ENCODE measurements around the gene LARGE1.
"Not testable (repeated sequence)": the region's sequence is repeated elsewhere in the genome, so short reads cannot be mapped to it uniquely, and the experiment has no call there.

LARGE1 gene

DNA sequence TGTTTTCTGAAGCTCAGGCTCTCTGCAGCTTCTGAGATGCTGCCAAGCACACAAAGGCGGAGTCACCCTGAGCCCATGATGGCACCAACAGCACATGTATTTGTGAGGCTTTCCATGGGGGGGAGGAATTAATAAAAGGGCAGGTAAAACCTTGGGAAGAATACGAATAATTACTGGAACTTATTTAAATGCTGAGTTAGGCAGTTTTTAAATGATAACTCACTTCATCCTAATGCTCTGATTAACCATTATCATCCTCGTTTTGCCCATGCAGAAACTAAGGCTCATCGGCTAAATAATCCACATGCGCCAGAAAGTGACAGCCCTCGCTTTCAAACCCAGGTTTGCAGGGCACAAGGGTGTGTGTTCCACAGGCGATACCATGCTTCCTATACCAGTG is 35.4 kb downstream of the LARGE1 start:
- no peak for DNase-seq

DNA sequence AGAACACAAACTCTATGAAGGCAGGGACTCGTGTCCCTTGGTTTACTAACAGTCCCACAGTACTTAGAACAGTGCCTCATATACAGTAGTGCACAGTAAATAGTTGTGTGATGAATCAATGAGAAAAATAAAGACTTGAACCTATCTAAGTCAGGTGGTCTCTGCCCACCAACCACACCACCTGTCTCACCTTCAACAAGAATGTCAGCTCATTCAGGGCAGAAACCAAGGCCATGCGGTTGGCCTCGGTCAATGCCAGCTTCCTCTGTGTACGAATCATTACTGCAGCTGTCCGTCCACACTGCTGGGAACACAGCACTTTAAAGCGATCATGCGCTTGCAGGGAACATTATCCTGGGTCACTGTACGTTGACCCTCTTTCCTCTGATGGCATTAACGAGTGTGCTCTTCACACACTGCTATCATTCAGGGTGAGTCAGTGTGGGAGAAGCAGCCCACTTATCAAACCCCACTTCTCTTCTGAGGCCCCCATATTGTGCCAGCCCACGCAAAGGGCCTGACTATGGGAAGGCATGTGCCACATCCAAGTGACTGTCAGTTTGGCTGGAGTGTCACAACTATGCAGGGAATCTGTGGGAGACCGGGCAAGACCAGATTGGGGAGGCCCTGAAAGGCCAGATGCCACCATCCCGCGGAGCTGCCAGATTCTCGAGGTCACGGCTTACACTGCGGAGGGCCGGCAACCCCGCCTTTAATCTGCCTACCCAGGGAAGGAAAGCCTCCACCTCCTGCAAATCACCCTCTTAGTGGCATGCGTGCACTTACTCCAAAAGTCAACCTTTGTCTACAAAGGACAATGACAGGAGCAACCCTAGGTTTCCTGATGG is 36.1 kb downstream of the LARGE1 start:
- DNase-seq = no peak

DNA sequence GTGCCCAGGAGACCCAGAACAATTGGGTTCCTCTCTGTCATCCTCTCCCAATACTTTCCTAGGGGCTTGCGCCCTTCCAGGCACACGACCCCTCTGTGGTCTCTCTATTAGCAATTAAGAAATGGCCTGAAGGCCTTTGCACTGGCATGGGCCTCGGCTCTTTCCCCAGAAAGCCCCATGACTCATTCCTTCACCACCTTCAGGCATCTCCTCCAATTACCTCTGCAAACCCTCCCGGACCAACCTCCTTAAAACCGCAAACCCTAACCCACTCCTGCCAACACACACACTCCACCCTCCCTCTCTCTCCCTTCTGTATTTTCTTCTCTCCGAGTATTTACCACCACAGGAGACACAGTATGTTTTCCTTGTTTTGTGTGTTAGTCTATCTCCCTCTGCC is 36.7 kb downstream of the LARGE1 start:
- no peak for DNase-seq

DNA sequence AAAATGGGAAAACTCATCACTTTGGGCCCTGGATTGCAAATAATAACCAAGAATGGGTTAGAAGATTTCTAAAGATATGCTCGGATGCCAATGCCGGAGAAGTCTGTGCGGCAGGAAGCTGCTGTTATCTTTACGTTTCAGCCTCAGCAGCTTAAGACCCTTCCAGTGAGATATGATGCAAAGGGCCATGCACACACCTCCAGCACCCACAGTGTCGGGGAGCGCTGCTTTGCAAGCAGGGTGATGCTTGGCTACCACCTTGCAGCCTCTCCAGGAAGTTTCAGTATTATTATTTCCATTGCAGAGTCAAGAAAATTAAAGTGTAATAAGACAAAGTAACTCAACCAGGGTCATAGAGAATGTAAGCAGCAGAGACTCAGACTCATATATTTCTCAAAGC is 37.3 kb downstream of the LARGE1 start:
- DNase-seq = no peak

DNA sequence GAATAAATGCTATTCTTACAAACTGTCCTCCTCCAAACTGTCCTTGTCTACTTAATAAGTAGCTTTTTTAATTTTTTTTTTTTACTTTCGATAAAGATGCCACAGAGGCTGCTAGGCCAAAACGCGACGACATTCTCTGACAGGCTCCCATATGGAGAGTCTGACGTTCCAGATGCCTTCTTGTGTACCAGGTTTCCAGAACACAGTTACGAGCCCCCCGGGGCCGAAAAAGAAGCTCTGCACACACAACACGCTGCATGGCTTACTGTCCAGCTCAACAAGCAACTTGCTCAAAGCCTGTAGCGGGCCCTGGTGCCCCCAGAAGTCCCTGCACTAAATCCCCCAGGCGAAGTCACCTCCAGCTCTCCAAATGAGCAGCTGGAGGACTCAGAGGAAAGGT is 39.3 kb downstream of the LARGE1 start:
- no peak for DNase-seq

DNA sequence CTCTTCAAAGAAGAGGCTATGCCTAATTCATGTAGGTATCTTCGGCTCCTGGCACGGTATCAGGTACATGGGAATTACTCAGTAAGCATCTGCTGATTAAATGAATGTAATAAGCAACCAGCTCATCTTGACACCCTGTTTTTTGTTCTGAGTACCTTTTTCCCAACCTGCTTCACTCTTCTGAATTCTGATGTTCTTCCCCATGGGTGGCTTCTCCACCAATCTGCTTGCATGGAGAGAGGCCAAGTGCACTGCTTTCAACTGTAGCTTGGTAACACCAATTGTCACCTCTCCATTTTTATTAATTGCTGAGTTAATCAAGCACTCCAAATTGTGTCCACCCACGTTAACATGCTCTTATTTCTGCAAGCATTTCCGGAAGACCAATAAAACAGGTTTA is 40.5 kb downstream of the LARGE1 start:
- no peak for DNase-seq

DNA sequence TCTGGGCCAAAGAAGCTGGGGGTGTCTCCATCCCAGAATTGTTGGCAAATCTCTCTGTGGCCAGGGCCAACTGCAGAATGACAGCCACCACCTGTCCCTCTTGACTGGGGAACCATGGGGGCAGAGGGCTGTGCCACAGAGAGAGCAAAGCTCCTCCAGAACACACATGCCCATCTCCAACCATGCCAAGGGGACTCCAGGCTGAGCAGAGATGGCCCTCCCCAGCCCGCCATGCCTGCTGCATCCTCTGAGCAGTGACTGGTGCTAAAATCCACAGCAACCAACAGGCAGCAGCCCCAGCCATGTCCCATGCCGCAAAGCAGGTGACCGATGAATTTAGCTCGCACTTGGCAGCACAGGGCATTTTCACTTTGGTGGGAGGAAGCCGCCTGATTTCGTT is 45.0 kb downstream of the LARGE1 start:
- peak in 3 of 56 donors; percentile 8 to 20 (median 8) for DNase-seq

DNA sequence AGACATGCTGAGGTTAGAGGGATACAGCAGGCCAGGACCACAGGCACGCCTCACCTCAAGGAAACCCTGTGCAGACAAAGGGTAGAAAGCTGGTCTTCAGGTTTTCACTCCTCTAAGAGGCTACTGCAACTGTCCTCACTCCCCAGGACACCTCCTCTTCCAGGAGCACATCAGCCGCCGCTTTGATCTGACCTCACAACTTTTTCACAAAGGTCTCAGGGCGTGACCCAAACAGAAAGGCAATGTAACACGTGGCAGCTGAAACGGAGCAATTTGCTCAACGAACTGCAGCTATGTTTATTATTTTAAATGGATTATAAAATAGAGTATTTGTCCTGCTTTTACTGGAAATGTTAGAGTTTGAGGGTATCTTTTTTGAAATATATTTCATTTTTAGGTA is 46.1 kb downstream of the LARGE1 start:
- no peak for DNase-seq

DNA sequence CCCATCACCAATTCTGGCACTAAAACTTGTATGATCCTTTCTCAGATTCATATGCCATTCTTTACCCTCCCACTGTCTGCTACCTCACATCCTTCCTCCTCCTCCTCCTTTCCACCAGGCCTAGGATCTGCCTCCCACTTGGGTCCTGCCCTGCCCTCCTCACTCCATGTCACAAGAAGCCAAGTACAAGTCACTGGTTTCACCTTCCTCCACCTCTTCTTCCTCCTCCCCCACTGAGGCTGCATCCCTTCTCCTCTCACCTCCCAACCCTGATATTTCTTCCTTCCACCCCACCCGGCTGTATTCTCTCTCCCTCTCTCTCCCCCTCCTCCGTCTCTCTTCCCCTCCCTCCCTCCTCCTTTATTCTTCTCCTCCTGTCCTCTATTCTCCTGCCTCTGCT is 46.6 kb downstream of the LARGE1 start:
- peak in 1 of 56 donors; percentile 4 for DNase-seq

DNA sequence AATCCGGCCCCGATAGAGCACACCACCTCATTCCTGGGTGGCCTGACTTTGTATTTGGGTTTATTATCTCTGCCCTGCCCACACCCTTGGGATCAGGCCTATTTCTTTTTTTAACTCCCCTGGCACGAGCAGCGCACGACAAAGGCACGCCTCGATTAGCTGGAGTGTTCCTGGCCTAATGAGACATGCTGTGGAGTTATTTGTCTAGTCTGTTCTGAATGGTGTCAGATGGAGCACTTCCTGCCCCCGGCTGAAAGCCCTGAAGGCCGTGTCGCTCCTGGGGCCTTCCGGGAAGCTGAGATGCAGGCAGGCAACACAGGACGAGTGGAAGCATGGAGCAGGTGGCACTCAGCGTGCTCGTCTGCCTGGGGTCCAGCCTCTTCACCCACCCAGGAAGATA is 47.1 kb downstream of the LARGE1 start:
- no peak for DNase-seq

DNA sequence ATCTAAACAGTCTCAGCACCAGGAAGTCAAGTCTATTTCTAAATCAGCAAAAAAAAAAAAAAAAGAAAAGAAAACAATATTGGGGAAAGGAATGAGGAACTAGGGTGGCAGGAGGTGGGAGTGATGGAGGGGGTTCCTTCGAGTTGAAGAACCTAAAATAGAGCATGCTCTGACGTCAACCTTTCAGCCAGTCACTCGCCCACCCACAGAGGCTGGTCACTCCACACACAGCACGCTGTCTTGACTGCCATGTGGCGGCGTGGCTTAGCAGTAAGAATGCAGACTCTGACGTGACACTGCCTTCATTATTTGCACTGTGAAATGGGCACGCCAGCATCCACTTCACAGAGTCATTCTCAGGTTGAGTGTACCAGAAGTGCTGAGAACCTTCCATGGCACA is 48.3 kb downstream of the LARGE1 start:
- DNase-seq = no peak

DNA sequence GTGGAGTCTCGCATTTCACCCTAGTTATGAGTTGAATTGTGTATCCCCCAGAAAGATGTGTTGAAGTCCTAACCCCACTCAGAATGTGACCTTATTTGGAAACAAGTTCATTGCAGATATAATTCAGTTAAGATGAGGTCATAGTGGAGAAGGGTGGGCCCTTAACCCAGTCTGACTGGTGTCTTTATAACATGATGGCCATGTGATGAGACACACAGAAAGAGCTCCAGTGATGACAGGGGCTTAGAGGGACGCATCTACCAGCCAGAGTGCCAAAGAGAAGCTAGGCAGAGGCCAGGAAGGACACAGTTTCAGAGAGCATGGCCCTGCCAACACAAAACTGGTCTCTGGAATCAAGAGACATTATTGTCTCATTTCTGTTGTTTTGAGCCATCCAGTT is 50.3 kb downstream of the LARGE1 start:
- DNase-seq = peak in 8 of 56 donors; percentile 3 to 26 (median 14)

DNA sequence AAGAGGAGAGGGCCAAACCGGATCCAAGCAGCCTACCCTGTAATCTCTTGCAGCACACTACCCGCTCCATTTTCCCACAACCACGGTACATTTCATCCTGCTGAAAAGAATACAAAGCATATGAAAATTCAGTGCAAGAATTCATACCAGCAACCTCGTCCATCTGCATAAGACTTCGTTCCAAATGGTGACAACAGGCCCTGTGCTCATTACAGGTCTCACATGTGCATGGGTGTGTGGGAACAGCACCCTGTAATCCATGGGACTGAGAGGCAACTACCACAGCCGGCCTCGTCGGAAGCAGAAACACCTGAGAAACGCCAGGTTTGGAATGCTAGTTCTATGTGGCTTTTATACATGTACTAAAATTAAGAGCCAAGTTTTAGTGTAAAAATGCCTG is 52.3 kb downstream of the LARGE1 start:
- DNase-seq = no peak

DNA sequence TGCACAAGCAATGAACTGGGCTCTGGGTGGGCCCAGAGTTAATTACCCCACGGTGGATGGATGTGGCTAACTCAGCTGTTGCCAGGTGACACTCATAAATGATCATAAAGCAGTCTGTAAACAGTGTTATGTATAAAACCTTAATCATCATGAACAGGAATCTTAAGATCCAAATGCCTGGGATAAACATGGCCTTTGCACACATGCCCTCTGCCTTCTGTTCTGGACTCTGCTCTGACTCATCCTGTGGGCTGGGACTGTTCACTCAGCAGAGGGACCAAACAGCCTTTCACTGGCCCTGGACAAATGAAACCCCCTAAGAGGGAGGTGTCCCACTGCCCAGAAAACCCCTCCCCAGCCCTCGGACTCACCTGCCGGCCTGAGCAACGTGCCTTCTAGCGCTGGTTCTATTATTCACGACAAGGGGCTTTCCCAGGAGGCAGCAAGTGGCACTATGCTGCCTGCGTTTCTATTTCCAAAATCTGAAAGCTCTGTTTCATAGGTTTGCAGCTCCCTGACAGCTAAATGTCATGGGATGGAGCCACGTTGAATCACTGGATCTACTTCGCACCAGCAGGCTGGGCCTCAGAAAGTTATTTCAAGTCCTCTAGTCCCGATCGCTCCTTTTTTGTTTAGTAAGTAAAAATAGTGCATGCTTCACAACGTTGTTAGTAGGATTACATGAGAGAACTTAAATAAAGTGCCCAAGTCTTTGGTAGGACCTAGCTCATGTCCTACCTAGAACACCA is 53.0 kb downstream of the LARGE1 start:
- DNase-seq = no peak

DNA sequence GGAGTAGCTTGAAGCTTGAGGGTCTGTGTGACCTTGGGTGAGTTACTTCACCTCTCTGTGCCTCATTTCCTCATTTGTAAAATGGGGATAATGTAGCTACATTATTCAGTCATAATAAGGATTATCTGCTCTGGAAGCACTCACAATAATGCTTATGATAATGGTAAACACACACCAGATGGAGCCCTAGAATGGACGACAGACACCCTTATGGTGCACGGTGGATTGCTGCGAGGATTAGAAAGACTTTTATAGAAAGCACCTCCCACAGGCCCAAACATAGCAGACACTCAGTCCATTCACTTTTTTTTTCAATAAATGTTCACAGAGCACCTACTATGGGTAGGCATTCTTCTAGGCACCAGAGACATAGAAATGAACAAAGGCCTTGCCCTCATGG is 53.8 kb downstream of the LARGE1 start:
- no peak for DNase-seq

DNA sequence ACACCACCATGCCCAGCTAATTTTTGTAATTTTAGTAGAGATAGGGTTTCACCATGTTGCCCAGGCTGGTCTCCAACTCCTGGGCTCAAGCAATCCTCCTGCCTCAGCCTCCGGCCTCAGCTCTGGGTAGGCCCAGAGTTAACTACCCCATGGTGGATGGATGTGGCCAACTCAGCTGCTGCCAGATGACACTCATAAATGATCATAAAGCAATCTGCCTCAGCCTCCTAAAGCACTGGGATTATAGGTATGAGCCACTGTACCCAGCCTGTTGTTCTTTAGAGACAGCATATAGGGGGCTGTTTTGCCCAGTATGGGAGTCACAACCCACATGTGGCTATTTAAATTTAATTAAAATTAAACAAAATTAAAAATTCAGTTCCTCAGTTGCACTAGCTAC is 54.3 kb downstream of the LARGE1 start:
- no peak for DNase-seq

DNA sequence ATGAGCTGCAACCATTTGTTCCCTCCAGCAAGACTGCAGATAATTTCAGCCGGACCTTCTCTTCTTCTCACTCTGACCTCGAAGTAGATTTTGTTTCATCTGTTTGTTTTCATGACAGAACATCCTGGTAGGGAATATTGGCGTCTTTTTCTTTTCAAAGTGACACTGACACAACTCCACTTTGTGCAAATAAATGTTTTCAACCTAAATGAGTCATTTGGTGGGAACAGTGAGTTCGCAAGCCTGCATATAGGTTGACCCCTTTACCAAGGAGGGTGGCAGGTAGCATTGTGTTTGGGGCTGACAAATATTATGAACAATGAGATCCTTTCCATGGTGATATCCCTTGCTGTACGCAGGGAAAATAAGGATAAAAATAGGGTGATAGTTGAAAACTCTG is 55.0 kb downstream of the LARGE1 start:
- DNase-seq = no peak

DNA sequence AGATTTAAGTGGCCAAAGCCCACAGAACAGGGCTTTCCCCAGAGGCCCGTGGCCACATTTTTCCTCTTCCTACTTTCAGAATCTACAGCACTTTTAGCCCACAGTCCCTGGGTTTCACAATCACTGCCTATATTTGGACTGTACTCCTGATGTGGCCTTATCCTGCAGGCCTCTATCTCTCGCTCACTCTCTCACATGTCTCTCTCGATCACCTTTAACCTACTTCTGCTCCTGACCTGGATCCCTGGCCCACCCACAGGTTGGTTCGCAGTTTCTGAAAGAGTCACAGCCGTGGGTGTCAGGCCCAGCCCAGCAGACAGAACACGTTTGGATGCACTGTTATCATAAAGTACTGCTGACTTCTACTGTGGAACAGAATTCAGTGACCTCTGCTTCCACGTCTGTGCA is 55.5 kb downstream of the LARGE1 start:
- DNase-seq = no peak

DNA sequence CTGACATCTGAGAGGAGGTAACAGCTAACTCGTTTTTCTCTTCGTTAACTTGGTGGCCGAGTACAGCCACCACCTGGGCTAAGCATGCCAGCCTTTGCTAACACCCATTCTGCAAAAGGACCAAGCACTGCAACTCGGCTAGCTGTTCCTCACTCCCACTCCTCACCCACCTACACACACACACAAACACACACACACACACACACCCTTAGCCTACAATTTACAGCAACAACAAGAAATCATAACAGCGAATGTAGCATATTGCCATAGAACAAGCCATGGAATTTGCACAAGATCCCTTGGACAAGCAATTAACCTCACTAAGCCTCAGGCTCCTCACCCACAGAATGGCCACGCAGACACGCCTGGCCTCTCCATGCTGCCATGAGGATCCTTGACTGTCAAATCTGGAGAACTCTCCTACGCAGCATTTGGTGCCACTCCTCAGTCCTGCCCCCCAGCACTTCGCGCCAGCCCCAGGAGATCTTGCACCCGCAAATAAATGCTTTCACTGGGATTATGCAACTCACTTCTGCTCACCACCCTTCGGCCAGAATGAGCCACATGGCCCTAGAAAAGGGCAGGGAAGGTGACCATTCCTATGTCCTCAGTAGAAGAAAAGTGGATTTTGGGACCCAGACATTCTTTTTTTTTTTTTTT is 58.9 kb downstream of the LARGE1 start:
- DNase-seq = no peak

DNA sequence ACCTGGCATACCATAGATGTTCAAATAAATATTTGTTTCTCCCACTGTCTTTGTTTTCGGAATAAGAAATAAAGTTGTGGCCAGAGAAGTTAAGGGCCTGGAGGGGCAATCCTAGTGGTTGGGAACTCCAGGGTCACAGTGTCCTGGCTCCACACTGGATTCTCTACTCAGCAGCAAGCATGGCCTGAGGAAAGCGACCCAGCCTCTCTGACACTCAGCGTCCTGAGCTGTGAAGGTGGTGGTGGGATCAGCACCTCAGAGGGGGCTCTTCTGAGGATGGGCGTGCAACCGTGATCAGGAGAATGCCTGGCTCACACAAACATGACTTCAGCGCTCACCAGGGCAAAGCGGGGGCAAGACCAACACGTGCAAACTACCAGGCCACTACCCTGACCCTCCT is 59.9 kb downstream of the LARGE1 start:
- DNase-seq = no peak

DNA sequence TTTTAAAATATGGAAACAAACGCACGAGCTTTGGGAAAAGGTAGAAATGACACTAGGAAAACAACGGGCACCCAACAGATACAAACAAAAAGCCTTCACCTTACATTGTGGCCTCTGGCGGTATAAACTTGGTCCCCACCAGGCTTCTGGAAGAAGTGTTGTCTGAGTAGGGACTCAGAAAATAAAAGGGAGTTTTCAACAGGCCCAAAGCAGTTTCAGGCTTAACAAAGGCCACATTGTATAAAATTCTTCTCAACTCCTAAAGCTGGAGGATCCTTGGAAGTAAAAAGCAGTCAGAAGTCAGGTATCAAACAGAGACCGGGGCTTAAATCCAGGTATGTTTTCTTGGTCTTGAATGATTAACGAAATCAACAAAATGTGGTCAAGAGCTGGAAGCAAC is 61.0 kb downstream of the LARGE1 start:
- DNase-seq = no peak

DNA sequence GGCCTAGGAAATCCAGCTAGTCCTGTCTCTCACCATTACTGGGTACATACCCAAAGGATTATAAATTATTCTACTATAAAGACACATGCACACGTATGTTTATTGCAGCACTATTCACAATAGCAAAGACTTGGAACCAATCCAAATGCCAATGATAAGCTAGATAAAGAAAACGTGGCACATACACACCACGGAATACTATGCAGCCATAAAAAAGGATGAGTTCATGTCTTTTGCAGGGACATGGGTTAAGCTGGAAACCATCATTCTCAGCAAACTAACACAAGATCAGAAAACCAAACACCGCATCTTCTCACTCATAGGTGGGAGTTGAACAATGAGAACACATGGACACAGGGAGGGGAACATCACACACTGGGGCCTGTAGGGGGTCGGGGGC is 61.6 kb downstream of the LARGE1 start:
- DNase-seq = not testable (repeated sequence)

Measured in nucleus accumbens (tissue), 56 donors.